ENCODE results near the gene FGF9.

GRCh38 chr13:21636656-21637055, 34.2 kb upstream of the FGF9 start:
- no peak for TF ChIP-seq CTCF (optimal IDR thresholded peaks at IDR 0.05 in 1 of 3, IDR thresholded peaks at IDR 0.05 in 1 of 3, conservative IDR thresholded peaks at IDR 0.05 in 1 of 3; ENCODE audit: extremely low read depth in 1 of 3, insufficient read depth in 2 of 3, low read length in 3 of 3)
- TF ChIP-seq EZH2 (IDR thresholded peaks at IDR 0.05; ENCODE audit: low read length) = no peak
